ENCODE results near the gene DENND4A. TPM values are rescaled to one million over a fixed set of nuclear protein-coding genes. Genes with fewer than 3 reads are reported as not detected.
"Not testable (repeated sequence)": the region's sequence is repeated elsewhere in the genome, so short reads cannot be mapped to it uniquely, and the experiment has no call there.

DENND4A gene
- total RNA-seq, 6 experiments from 2014 or later, result 15.8 to 19.4 (median 17.1) TPM

- H3K9me3 Mint-ChIP-seq, result no peaks in the 10 kb centered on the region
- H3K27ac Mint-ChIP-seq, result no peak overlapping the region
- no peak for TF ChIP-seq CTCF (IDR thresholded peaks at IDR 0.05)
- H3K4me3 Mint-ChIP-seq, result no peak overlapping the region
- DNase-seq, result no peak
- H3K36me3 Mint-ChIP-seq (ENCODE audit: low read depth), result peaks cover 11% of the 10 kb centered on the region
- no peaks in the 10 kb centered on the region for H3K27me3 Mint-ChIP-seq (ENCODE audit: insufficient read depth)
- H3K4me1 Mint-ChIP-seq (ENCODE audit: low read depth), result peaks cover 25% of the 10 kb centered on the region
These were observed 44.8 kb downstream of the DENND4A start for GRCh38 chr15:65747265-65747664.

GRCh38 chr15:65743637-65744252 is 48.3 kb downstream of the DENND4A start:
- Mint-ChIP-seq H3K9me3 (no peaks in the 10 kb centered on the region), H3K4me1 (ENCODE audit: low read depth) (peaks cover 13% of the 10 kb centered on the region; the same call in 1 of the 2 replicates), H3K36me3 (ENCODE audit: low read depth) (no peaks in the 10 kb centered on the region), H3K27ac (no peak overlapping the region; the same call in 1 of the 2 replicates), H3K4me3 (no peak overlapping the region), H3K27me3 (ENCODE audit: insufficient read depth) (no peaks in the 10 kb centered on the region; the same call in 1 of the 2 replicates)
- no peak for TF ChIP-seq CTCF (IDR thresholded peaks at IDR 0.05)
- no peak for DNase-seq

GRCh38 chr15:65740148-65740547 is 51.9 kb downstream of the DENND4A start:
- H3K9me3 Mint-ChIP-seq, result no peaks in the 10 kb centered on the region
- TF ChIP-seq CTCF (IDR thresholded peaks at IDR 0.05), result no peak
- no peak overlapping the region for H3K4me3 Mint-ChIP-seq
- peaks cover 13% of the 10 kb centered on the region; the same call in 1 of the 2 replicates for H3K4me1 Mint-ChIP-seq (ENCODE audit: low read depth)
- DNase-seq, result no peak
- no peaks in the 10 kb centered on the region for H3K36me3 Mint-ChIP-seq (ENCODE audit: low read depth)
- H3K27me3 Mint-ChIP-seq (ENCODE audit: insufficient read depth), result no peaks in the 10 kb centered on the region; the same call in 1 of the 2 replicates
- no peak overlapping the region for H3K27ac Mint-ChIP-seq

GRCh38 chr15:65738649-65739048 is 53.4 kb downstream of the DENND4A start:
- TF ChIP-seq CTCF (IDR thresholded peaks at IDR 0.05), result no peak
- Mint-ChIP-seq H3K4me1 (ENCODE audit: low read depth) (peaks cover 8% of the 10 kb centered on the region; the same call in 1 of the 2 replicates), H3K4me3 (no peak overlapping the region), H3K9me3 (no peaks in the 10 kb centered on the region), H3K36me3 (ENCODE audit: low read depth) (peaks cover 6% of the 10 kb centered on the region), H3K27me3 (ENCODE audit: insufficient read depth) (no peaks in the 10 kb centered on the region; the same call in 1 of the 2 replicates), H3K27ac (no peak overlapping the region)
- no peak for DNase-seq

- H3K4me1 Mint-ChIP-seq (ENCODE audit: low read depth), result peaks cover 14% of the 10 kb centered on the region
- not testable (repeated sequence) for H3K9me3 Mint-ChIP-seq; H3K27me3 Mint-ChIP-seq (ENCODE audit: insufficient read depth); H3K4me3 Mint-ChIP-seq; DNase-seq; H3K27ac Mint-ChIP-seq
- H3K36me3 Mint-ChIP-seq (ENCODE audit: low read depth), result peaks cover 12% of the 10 kb centered on the region
These were observed 58.5 kb downstream of the DENND4A start for GRCh38 chr15:65733599-65733998.

- peaks cover 14% of the 10 kb centered on the region for H3K4me1 Mint-ChIP-seq (ENCODE audit: low read depth)
- no peak for TF ChIP-seq CTCF (IDR thresholded peaks at IDR 0.05)
- H3K9me3 Mint-ChIP-seq, result no peaks in the 10 kb centered on the region
- no peak for DNase-seq
- no peak overlapping the region for H3K27ac Mint-ChIP-seq
- H3K27me3 Mint-ChIP-seq (ENCODE audit: insufficient read depth), result no peaks in the 10 kb centered on the region
- H3K36me3 Mint-ChIP-seq (ENCODE audit: low read depth), result peaks cover 12% of the 10 kb centered on the region
- no peak overlapping the region for H3K4me3 Mint-ChIP-seq
These were observed 59.4 kb downstream of the DENND4A start for GRCh38 chr15:65732698-65733097.

Data from HFFc6 (cell line).